ENCODE data around the gene RNF223. TPM values are rescaled to one million over a fixed set of nuclear protein-coding genes. Genes with fewer than 3 reads are reported as not detected.

The RNF223 gene
- total and polyA plus RNA-seq, 2 of the 13 experiments (the other 11 are each of a cell fraction or from before 2014, with no cell fraction given): 0.03 TPM; not detected in 1

DNA sequence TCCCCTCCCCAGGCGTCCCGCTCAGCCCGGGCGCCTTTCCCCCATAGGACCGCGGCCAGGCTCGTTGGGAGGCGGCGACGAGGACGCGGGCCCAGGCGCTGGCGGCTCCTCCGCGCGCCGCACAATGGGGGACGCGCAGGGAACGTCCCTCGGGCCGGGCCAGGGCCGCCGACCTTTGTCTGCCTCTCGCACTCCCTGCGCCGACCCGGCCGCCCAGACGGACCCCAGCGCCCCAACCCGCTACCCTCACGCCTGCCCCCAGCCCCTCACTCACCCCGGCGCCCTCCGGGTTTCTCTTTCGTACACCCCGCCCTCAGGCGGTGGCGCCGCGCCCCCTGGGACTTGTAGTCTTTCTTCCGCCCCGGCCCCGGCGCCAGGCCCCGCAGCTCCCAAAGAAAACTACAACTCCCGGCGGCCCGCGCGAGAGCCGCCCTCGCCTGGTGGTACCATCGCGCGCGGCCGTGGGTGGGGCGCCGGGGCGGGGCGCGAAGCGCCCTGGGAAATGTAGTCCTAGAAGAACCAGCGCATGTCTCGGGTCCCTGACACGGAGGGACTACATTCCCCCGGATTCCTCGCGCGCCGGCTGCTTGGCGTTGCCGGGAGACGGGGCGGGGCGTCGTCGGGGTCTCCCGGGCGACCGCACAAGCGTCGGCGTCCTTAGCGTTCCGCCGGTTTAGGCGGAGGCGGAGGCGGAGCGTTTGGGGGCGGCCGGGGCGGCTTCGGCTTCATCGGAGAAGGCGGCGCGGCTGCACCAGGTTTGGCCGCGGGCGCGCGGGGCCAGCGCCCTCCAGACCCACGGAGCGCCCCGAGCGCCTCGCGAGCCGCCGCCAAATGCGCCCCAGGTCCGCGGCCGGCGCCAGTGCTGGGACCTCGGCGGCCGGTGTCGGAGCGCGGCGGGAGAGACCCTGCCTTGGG lies 41.9 kb upstream of the RNF223 start, which contains the start of gene C1orf159 (continued):
- TF ChIP-seq, protein P1, sequence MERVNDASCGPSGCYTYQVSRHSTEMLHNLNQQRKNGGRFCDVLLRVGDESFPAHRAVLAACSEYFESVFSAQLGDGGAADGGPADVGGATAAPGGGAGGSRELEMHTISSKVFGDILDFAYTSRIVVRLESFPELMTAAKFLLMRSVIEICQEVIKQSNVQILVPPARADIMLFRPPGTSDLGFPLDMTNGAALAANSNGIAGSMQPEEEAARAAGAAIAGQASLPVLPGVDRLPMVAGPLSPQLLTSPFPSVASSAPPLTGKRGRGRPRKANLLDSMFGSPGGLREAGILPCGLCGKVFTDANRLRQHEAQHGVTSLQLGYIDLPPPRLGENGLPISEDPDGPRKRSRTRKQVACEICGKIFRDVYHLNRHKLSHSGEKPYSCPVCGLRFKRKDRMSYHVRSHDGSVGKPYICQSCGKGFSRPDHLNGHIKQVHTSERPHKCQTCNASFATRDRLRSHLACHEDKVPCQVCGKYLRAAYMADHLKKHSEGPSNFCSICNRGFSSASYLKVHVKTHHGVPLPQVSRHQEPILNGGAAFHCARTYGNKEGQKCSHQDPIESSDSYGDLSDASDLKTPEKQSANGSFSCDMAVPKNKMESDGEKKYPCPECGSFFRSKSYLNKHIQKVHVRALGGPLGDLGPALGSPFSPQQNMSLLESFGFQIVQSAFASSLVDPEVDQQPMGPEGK (CRISPR knock-in tag; IDR thresholded peaks at IDR 0.05): peak; percentile 43
- TF ChIP-seq NCOA2 (CRISPR knock-in tag; IDR thresholded peaks at IDR 0.05) (no peak), ISL2 (CRISPR knock-in tag; IDR thresholded peaks at IDR 0.05) (0 out of 2 replicates have a peak, but pooled peaks have one; percentile 53), SYNCRIP (IDR thresholded peaks at IDR 0.05; ENCODE audit: insufficient read depth, low read depth, low read length) (no peak), REPIN1 (CRISPR knock-in tag; IDR thresholded peaks at IDR 0.05; ENCODE audit: borderline replicate concordance, low read depth) (no peak), RFX3 (CRISPR knock-in tag; IDR thresholded peaks at IDR 0.05) (peak; percentile 98), RFXAP (CRISPR knock-in tag; IDR thresholded peaks at IDR 0.05; ENCODE audit: borderline replicate concordance) (no peak)
- TF ChIP-seq, protein P2, sequence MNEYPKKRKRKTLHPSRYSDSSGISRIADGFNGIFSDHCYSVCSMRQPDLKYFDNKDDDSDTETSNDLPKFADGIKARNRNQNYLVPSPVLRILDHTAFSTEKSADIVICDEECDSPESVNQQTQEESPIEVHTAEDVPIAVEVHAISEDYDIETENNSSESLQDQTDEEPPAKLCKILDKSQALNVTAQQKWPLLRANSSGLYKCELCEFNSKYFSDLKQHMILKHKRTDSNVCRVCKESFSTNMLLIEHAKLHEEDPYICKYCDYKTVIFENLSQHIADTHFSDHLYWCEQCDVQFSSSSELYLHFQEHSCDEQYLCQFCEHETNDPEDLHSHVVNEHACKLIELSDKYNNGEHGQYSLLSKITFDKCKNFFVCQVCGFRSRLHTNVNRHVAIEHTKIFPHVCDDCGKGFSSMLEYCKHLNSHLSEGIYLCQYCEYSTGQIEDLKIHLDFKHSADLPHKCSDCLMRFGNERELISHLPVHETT (CRISPR knock-in tag; conservative IDR thresholded peaks at IDR 0.05): peak; percentile 80; the same call in 1 of the 2 replicates
- TF ChIP-seq, protein P3, sequence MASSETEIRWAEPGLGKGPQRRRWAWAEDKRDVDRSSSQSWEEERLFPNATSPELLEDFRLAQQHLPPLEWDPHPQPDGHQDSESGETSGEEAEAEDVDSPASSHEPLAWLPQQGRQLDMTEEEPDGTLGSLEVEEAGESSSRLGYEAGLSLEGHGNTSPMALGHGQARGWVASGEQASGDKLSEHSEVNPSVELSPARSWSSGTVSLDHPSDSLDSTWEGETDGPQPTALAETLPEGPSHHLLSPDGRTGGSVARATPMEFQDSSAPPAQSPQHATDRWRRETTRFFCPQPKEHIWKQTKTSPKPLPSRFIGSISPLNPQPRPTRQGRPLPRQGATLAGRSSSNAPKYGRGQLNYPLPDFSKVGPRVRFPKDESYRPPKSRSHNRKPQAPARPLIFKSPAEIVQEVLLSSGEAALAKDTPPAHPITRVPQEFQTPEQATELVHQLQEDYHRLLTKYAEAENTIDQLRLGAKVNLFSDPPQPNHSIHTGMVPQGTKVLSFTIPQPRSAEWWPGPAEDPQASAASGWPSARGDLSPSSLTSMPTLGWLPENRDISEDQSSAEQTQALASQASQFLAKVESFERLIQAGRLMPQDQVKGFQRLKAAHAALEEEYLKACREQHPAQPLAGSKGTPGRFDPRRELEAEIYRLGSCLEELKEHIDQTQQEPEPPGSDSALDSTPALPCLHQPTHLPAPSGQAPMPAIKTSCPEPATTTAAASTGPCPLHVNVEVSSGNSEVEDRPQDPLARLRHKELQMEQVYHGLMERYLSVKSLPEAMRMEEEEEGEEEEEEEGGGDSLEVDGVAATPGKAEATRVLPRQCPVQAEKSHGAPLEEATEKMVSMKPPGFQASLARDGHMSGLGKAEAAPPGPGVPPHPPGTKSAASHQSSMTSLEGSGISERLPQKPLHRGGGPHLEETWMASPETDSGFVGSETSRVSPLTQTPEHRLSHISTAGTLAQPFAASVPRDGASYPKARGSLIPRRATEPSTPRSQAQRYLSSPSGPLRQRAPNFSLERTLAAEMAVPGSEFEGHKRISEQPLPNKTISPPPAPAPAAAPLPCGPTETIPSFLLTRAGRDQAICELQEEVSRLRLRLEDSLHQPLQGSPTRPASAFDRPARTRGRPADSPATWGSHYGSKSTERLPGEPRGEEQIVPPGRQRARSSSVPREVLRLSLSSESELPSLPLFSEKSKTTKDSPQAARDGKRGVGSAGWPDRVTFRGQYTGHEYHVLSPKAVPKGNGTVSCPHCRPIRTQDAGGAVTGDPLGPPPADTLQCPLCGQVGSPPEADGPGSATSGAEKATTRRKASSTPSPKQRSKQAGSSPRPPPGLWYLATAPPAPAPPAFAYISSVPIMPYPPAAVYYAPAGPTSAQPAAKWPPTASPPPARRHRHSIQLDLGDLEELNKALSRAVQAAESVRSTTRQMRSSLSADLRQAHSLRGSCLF (CRISPR knock-in tag; IDR thresholded peaks at IDR 0.05; ENCODE audit: borderline replicate concordance): no peak
- TF ChIP-seq, protein P4, sequence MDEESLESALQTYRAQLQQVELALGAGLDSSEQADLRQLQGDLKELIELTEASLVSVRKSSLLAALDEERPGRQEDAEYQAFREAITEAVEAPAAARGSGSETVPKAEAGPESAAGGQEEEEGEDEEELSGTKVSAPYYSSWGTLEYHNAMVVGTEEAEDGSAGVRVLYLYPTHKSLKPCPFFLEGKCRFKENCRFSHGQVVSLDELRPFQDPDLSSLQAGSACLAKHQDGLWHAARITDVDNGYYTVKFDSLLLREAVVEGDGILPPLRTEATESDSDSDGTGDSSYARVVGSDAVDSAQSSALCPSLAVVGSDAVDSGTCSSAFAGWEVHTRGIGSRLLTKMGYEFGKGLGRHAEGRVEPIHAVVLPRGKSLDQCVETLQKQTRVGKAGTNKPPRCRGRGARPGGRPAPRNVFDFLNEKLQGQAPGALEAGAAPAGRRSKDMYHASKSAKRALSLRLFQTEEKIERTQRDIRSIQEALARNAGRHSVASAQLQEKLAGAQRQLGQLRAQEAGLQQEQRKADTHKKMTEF (CRISPR knock-in tag; IDR thresholded peaks at IDR 0.05): peak; percentile 87
- TF ChIP-seq, protein P5, sequence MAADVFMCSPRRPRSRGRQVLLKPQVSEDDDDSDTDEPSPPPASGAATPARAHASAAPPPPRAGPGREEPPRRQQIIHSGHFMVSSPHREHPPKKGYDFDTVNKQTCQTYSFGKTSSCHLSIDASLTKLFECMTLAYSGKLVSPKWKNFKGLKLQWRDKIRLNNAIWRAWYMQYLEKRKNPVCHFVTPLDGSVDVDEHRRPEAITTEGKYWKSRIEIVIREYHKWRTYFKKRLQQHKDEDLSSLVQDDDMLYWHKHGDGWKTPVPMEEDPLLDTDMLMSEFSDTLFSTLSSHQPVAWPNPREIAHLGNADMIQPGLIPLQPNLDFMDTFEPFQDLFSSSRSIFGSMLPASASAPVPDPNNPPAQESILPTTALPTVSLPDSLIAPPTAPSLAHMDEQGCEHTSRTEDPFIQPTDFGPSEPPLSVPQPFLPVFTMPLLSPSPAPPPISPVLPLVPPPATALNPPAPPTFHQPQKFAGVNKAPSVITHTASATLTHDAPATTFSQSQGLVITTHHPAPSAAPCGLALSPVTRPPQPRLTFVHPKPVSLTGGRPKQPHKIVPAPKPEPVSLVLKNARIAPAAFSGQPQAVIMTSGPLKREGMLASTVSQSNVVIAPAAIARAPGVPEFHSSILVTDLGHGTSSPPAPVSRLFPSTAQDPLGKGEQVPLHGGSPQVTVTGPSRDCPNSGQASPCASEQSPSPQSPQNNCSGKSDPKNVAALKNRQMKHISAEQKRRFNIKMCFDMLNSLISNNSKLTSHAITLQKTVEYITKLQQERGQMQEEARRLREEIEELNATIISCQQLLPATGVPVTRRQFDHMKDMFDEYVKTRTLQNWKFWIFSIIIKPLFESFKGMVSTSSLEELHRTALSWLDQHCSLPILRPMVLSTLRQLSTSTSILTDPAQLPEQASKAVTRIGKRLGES (CRISPR knock-in tag; IDR thresholded peaks at IDR 0.05; ENCODE audit: borderline replicate concordance): no peak

Measured in HepG2 (cell line).